Left lung (tissue), 10 donors: ENCODE measurements around the gene EEF1AKMT2. TPM values are rescaled to one million over a fixed set of nuclear protein-coding genes. Genes with fewer than 3 reads are reported as not detected.
A peak's percentile ranks its signal among the peaks of the same experiment; 100 is the strongest.
"Not testable (repeated sequence)": the region's sequence is repeated elsewhere in the genome, so short reads cannot be mapped to it uniquely, and the experiment has no call there.

Experiments
- ATAC-seq: fragments of 200-7000 bp; cut with Tn5 transposase; one replicate; pipeline ENCODE4 v1.9.1; 2020; ENCODE audit warnings: moderate library complexity
- DNase-seq, 4 donors: peaks; one replicate each; pipeline ENCODE4 v3.0.0-alpha.2; 2013 to 2020
- H3K27ac ChIP-seq, 2 donors: fragments of 200-600 bp; sonication (generic) in 1 of 2; one replicate each; pipeline versions ENCODE4 v1.5.0 to v1.8.0; 2020 to 2021
- H3K27me3 ChIP-seq, 2 donors: fragments of 200-600 bp; sonication (generic) in 1 of 2; one replicate each; pipeline versions ENCODE4 v1.5.0 to v1.8.0; 2020 to 2021
- H3K36me3 ChIP-seq, 2 donors: fragments of 200-600 bp; sonication (generic) in 1 of 2; one replicate each; pipeline versions ENCODE4 v1.5.0 to v1.8.0; 2020 to 2021
- H3K4me1 ChIP-seq, 2 donors: fragments of 200-600 bp; one replicate each; pipeline ENCODE4 v1.8.0; 2021
- H3K4me3 ChIP-seq, 2 donors: fragments of 200-600 bp; sonication (generic) in 1 of 2; one replicate each; pipeline versions ENCODE4 v1.5.0 to v1.8.0; 2020 to 2021; ENCODE audit warnings: mild to moderate bottlenecking in 1 of 2
- H3K9me3 ChIP-seq, 2 donors: fragments of 200-600 bp; sonication (generic) in 1 of 2; one replicate each; pipeline versions ENCODE4 v1.5.0 to v1.8.0; 2020 to 2021
- CTCF ChIP-seq, 2 donors: fragments of 200-600 bp; sonication (generic) in 1 of 2; IDR thresholded peaks; one replicate each; pipeline versions ENCODE4 v1.5.0 to v1.8.0; 2021; ENCODE audit warnings: antibody characterized with exemption in 2 of 2
- intact Hi-C, 2 donors: fragments of 100-400 bp; cut with DNase I; formaldehyde crosslinking; loops; one replicate each; pipeline versions ENCODE4 v1.11.2 to v1.14.2; 2022
- polyA plus RNA-seq, 6 donors: library from polyadenylated mRNA; unstranded; fragments of 120-200 nt; gene quantifications; one replicate each; pipeline ENCODE4 v1.2.1, GENCODE V29; 2013; ENCODE audit not compliant: insufficient read length in 6 of 6
- total RNA-seq, 2 donors: library from RNA; stranded (reverse); fragmentation: NEBNext Ultra II Directional; extraction: Animal tissue kit (Norgen Biotek cat#: 25700); gene quantifications; one replicate each; pipeline ENCODE4 v1.2.1, GENCODE V29; 2021
- donor health status: DM: no; HTN: yes; CAD: no.
- donor health status: DM: no; HTN: no; CAD: no.

EEF1AKMT2 gene
- total and polyA plus RNA-seq, 8 donors, result 14.9 to 43.2 (median 35.2) TPM

DNA sequence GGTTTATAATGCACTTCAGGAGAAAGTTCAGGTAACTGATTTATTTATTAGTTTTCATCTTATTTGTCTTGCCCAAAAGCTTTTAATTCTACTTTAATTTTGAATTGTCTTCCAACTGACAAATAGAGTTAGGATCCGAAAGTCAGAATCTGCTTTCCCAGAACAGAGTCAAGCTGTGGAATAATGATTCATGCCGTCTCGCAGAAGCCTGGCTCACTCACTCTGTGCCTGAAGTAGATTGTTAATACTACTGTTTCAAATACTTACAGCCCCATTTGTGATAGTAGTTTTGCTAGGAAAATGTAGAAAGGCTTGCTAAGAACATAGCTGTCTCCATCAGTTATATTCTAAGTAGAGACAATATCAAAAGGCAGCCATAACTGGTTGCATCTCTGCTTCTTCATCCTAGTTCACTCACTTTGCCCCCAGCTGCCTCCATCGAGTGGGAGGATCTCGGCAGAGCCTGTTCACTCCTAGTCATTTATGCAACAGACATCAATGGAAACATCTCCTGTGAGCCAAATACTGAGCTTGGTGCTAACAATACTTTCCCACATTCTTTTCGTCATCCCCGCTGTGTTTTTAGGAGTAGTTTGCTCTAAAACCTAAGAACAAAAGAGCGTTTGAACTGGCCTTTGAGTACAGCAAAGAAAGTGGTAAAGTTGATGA, 37.9 kb upstream of the EEF1AKMT2 start:
- intact Hi-C loops, result no loop called here
- ATAC-seq, result no peak
- TF ChIP-seq CTCF (IDR thresholded peaks at IDR 0.05), result no peak
- no peak for DNase-seq
- Histone ChIP-seq H3K27me3 (no peaks in the 10 kb centered on the region), H3K4me1 (no peaks in the 10 kb centered on the region), H3K4me3 (no peak overlapping the region), H3K36me3 (peaks cover 0 to 88% of the 10 kb centered on the region in 2 donors), H3K27ac (no peak overlapping the region), H3K9me3 (no peaks in the 10 kb centered on the region)

- Histone ChIP-seq H3K36me3 (peaks cover 0 to 68% of the 10 kb centered on the region in 2 donors), H3K27ac (no peak overlapping the region), H3K9me3 (no peaks in the 10 kb centered on the region), H3K4me1 (no peaks in the 10 kb centered on the region), H3K4me3 (no peak overlapping the region), H3K27me3 (no peaks in the 10 kb centered on the region)
- TF ChIP-seq CTCF (IDR thresholded peaks at IDR 0.05), result peak; percentile 43 to 45
- no peak for ATAC-seq
- intact Hi-C loops, result no loop called here
- peak in 2 of 4 donors; percentile 3 to 24 for DNase-seq
Observed at GRCh38 chr10:124827474-124827873, 35.8 kb upstream of the EEF1AKMT2 start.

- no peak for DNase-seq
- peaks cover 0 to 66% of the 10 kb centered on the region in 2 donors for H3K36me3 ChIP-seq
- H3K27me3 ChIP-seq, result no peaks in the 10 kb centered on the region
- no peak overlapping the region for H3K4me3 ChIP-seq
- H3K9me3 ChIP-seq, result no peaks in the 10 kb centered on the region
- no peaks in the 10 kb centered on the region for H3K4me1 ChIP-seq
- no peak for TF ChIP-seq CTCF (IDR thresholded peaks at IDR 0.05)
- H3K27ac ChIP-seq, result no peak overlapping the region
- intact Hi-C loops, result no loop called here
- no peak for ATAC-seq
Observed at GRCh38 chr10:124826262-124826661, 34.6 kb upstream of the EEF1AKMT2 start.

- intact Hi-C loops, result no loop called here
- TF ChIP-seq CTCF (IDR thresholded peaks at IDR 0.05), result no peak
- Histone ChIP-seq H3K9me3 (no peaks in the 10 kb centered on the region), H3K4me3 (no peak overlapping the region), H3K4me1 (no peaks in the 10 kb centered on the region), H3K36me3 (peaks cover 0 to 66% of the 10 kb centered on the region in 2 donors), H3K27ac (no peak overlapping the region), H3K27me3 (no peaks in the 10 kb centered on the region)
- no peak for DNase-seq
- no peak for ATAC-seq
Observed at GRCh38 chr10:124825702-124826101, 34.0 kb upstream of the EEF1AKMT2 start.

- not testable (repeated sequence) for H3K4me1 ChIP-seq, H3K9me3 ChIP-seq, H3K27ac ChIP-seq, ATAC-seq, DNase-seq, H3K27me3 ChIP-seq, H3K4me3 ChIP-seq
- H3K36me3 ChIP-seq, result peaks cover 0 to 66% of the 10 kb centered on the region in 2 donors
- intact Hi-C loops, result loop anchor here in 1 of 2 donors (5.0 kb wide), 1 partner anchor 293 kb away; no protein-coding TSS in a partner anchor
Observed at GRCh38 chr10:124824932-124825331, 33.2 kb upstream of the EEF1AKMT2 start.

DNA sequence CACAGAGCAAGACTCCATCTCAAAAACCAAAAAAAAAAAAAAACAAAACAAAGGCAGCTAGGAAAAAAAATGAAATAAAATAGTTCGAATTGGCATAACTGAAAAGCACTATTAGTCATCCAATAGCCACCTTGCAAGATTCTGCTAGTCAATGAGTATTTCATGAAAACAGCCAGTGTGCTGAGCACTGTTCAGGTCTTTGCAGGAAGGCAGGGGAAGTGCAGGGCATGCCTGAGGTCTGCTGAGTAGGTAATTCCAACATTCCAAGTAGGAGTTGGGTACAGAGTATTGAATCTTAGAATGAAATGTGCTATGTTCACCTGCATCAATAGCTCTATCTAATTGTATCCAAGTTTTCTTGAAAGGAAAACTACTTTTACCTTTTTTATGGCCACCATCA, 32.8 kb upstream of the EEF1AKMT2 start:
- no peak for TF ChIP-seq CTCF (IDR thresholded peaks at IDR 0.05)
- Histone ChIP-seq H3K4me1 (no peaks in the 10 kb centered on the region), H3K4me3 (no peak overlapping the region), H3K27ac (no peak overlapping the region), H3K9me3 (no peaks in the 10 kb centered on the region), H3K27me3 (no peaks in the 10 kb centered on the region), H3K36me3 (peaks cover 0 to 64% of the 10 kb centered on the region in 2 donors)
- intact Hi-C loops, result loop anchor here in 1 of 2 donors (5.0 kb wide), 1 partner anchor 292 kb away; no protein-coding TSS in a partner anchor
- ATAC-seq (no peak), DNase-seq (no peak)
